ENCODE results near the gene VAV2. TPM values are rescaled to one million over a fixed set of nuclear protein-coding genes. Genes with fewer than 3 reads are reported as not detected.
A peak's percentile ranks its signal among the peaks of the same experiment; 100 is the strongest.
"Not testable (repeated sequence)": the region's sequence is repeated elsewhere in the genome, so short reads cannot be mapped to it uniquely, and the experiment has no call there.

The VAV2 gene
- total RNA-seq, 1 donor from 2014 or later = 47.0 TPM

DNA sequence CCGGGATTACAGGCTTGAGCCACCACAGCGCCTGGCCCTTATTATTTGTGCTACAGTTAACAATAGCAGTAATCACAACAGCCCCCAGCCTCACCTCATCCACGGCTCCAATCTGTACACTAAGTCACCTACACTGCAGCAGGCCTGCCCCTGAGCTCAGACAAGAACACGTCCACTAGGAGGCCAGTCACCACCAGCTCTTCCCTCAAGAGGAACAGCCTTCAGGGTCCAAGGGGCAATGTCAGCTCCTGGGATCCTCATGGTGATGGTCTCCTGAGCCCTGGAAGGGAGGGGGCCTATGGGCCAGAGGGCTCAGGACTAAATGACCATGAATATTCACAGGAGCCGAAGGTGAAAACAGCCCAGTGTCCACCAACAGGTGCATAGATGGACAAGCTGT, 67.7 kb downstream of the VAV2 start:
- H3K27me3 Mint-ChIP-seq (ENCODE audit: low read depth) = no peaks in the 10 kb centered on the region
- peak; percentile 29 for TF ChIP-seq CTCF (conservative IDR thresholded peaks at IDR 0.05)
- H3K9me3 Mint-ChIP-seq = no peaks in the 10 kb centered on the region
- peaks cover 15% of the 10 kb centered on the region for H3K4me1 Mint-ChIP-seq
- H3K36me3 Mint-ChIP-seq (ENCODE audit: low read depth) = peaks cover 11% of the 10 kb centered on the region
- no peak for DNase-seq (ENCODE audit: low read depth, low spot score)
- H3K27ac Mint-ChIP-seq (ENCODE audit: unreplicated experiment) = no peak overlapping the region
- no peak overlapping the region for H3K4me3 Mint-ChIP-seq

DNA sequence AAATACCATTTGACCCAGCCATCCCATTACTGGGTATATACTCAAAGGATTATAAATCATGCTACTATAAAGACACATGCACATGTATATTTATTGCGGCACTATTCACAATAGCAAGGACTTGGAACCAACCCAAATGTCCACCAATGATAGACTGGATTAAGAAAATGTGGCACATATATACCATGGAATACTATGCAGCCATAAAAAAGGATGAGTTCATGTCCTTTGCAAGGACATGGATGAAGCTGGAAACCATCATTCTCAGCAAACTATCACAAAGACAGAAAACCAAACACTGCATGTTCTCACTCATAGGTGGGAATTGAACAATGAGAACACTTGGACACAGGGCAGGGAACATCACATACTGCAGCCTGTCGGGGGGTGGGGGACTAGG, 68.5 kb downstream of the VAV2 start:
- H3K27ac Mint-ChIP-seq (ENCODE audit: unreplicated experiment); H3K9me3 Mint-ChIP-seq; H3K27me3 Mint-ChIP-seq (ENCODE audit: low read depth); H3K4me3 Mint-ChIP-seq; DNase-seq (ENCODE audit: low read depth, low spot score): not testable (repeated sequence)
- peaks cover 11% of the 10 kb centered on the region for H3K36me3 Mint-ChIP-seq (ENCODE audit: low read depth)
- peaks cover 19% of the 10 kb centered on the region for H3K4me1 Mint-ChIP-seq

GRCh38 chr9:133921866-133922265, 70.3 kb downstream of the VAV2 start:
- Mint-ChIP-seq H3K27me3 (ENCODE audit: low read depth) (no peaks in the 10 kb centered on the region), H3K4me3 (no peak overlapping the region), H3K9me3 (no peaks in the 10 kb centered on the region), H3K4me1 (peaks cover 28% of the 10 kb centered on the region), H3K27ac (ENCODE audit: unreplicated experiment) (no peak overlapping the region), H3K36me3 (ENCODE audit: low read depth) (peaks cover 5% of the 10 kb centered on the region)
- DNase-seq (ENCODE audit: low read depth, low spot score) = no peak
- no peak for TF ChIP-seq CTCF (conservative IDR thresholded peaks at IDR 0.05)

- H3K4me1 Mint-ChIP-seq = peaks cover 42% of the 10 kb centered on the region
- no peak for DNase-seq (ENCODE audit: low read depth, low spot score)
- H3K27ac Mint-ChIP-seq (ENCODE audit: unreplicated experiment) = no peak overlapping the region
- no peaks in the 10 kb centered on the region for H3K27me3 Mint-ChIP-seq (ENCODE audit: low read depth)
- peaks cover 5% of the 10 kb centered on the region for H3K36me3 Mint-ChIP-seq (ENCODE audit: low read depth)
- no peak for TF ChIP-seq CTCF (conservative IDR thresholded peaks at IDR 0.05)
- no peaks in the 10 kb centered on the region for H3K9me3 Mint-ChIP-seq
- H3K4me3 Mint-ChIP-seq = no peak overlapping the region
Measured at GRCh38 chr9:133920471-133920870, 71.7 kb downstream of the VAV2 start.

DNA sequence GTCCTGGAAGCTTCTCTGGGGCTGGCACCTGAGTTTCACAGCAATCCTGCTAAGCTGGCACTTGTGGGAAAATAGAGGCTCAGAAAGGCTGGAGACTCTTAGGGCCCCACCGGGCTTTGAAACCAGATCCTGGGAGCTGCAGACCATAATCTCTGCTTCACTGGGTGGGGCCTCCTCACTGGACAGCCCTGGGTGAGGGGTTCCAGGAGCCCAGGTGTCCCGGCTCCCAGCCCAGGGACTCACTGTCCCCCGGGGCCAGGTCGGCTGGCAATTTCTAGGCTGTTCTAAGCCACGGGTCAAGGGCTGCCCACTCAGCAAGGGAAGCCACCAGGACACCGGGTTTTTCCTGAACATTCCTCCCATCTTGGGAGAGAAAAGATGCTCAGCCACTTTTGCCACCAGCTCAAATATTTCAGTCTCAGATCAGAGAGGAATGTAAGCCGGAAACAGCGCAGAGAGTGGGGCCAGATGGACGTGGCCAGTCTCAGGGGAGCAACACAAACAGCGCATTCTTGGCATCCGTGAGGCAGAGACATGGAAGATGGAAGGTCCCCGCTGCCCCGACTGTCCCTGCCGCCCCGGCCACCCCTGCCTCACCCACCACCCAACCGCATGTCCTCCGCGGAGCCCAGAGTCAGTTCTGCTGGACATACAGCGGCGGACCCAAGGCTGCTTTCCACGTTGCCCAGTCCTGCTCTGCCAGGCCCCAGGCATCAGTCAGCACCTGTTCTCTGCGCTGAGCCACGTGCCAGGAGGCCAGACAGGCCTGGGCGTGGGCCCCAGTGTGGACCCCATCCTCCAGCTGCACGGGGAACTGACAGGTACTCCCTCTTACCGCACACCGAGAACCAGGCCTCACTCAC, 72.6 kb downstream of the VAV2 start:
- H3K9me3 Mint-ChIP-seq = no peaks in the 10 kb centered on the region
- peaks cover 5% of the 10 kb centered on the region for H3K36me3 Mint-ChIP-seq (ENCODE audit: low read depth)
- H3K27ac Mint-ChIP-seq (ENCODE audit: unreplicated experiment) = peak overlapping the region; percentile 93
- no peak for DNase-seq (ENCODE audit: low read depth, low spot score)
- TF ChIP-seq CTCF (conservative IDR thresholded peaks at IDR 0.05) = no peak
- peaks cover 51% of the 10 kb centered on the region for H3K4me1 Mint-ChIP-seq
- H3K27me3 Mint-ChIP-seq (ENCODE audit: low read depth) = no peaks in the 10 kb centered on the region
- peak overlapping the region; percentile 71 for H3K4me3 Mint-ChIP-seq

- Mint-ChIP-seq H3K4me3 (peak overlapping the region; percentile 5), H3K4me1 (peaks cover 58% of the 10 kb centered on the region), H3K9me3 (no peaks in the 10 kb centered on the region)
Measured at GRCh38 chr9:133918111-133918813, 73.9 kb downstream of the VAV2 start.

More at GRCh38 chr9:133918111-133918813, 73.9 kb downstream of the VAV2 start:
- Mint-ChIP-seq H3K27me3 (ENCODE audit: low read depth) (no peaks in the 10 kb centered on the region), H3K27ac (ENCODE audit: unreplicated experiment) (peak overlapping the region; percentile 84), H3K36me3 (ENCODE audit: low read depth) (peaks cover 5% of the 10 kb centered on the region)
- no peak for TF ChIP-seq CTCF (conservative IDR thresholded peaks at IDR 0.05)
- no peak for DNase-seq (ENCODE audit: low read depth, low spot score)
